ENCODE results near the gene RYR3. TPM values are rescaled to one million over a fixed set of nuclear protein-coding genes. Genes with fewer than 3 reads are reported as not detected.

The RYR3 gene
- total and polyA plus RNA-seq, 4 donors = 0.09 to 1.4 (median 0.47) TPM

GRCh38 chr15:33500432-33501195 is 189.8 kb downstream of the RYR3 start:
- DNase-seq (no peak), ATAC-seq (ENCODE audit: insufficient read depth, low FRiP score) (no peak)
- TF ChIP-seq CTCF (IDR thresholded peaks at IDR 0.05; ENCODE audit: control extremely low read depth, extremely low read depth) = no peak
- Histone ChIP-seq H3K9me3 (ENCODE audit: control insufficient read depth in 4 of 4, insufficient read depth in 3 of 4, low read length in 3 of 4) (peaks cover 0 to 2% (median under 1%) of the 10 kb centered on the region in 4 donors), H3K27ac (ENCODE audit: low read depth in 1 of 2, low read length in 1 of 2) (no peak overlapping the region), H3K9ac (ENCODE audit: insufficient read depth in 1 of 2, low read length in 2 of 2) (no peak overlapping the region), H3K4me1 (ENCODE audit: control insufficient read depth in 5 of 5, insufficient read depth in 5 of 5, low read length in 5 of 5) (no peaks in the 10 kb centered on the region), H3K36me3 (ENCODE audit: control insufficient read depth in 4 of 4, insufficient read depth in 4 of 4, low read length in 4 of 4) (no peaks in the 10 kb centered on the region), H3K4me3 (no peak overlapping the region), H3K27me3 (ENCODE audit: control insufficient read depth in 3 of 3, insufficient read depth in 3 of 3, low read length in 2 of 3) (no peaks in the 10 kb centered on the region)
- 61 to 71% methylated on average over 3 of the region's 3 CpGs for WGBS, 2 donors

GRCh38 chr15:33503681-33504080 is 192.9 kb downstream of the RYR3 start:
- no peaks in the 10 kb centered on the region for H3K4me1 ChIP-seq (ENCODE audit: control insufficient read depth in 5 of 5, insufficient read depth in 5 of 5, low read length in 5 of 5)
- no peak for ATAC-seq (ENCODE audit: insufficient read depth, low FRiP score)
- DNase-seq = no peak
- no peak overlapping the region for H3K4me3 ChIP-seq
- no peaks in the 10 kb centered on the region for H3K36me3 ChIP-seq (ENCODE audit: control insufficient read depth in 4 of 4, insufficient read depth in 4 of 4, low read length in 4 of 4)
- H3K9ac ChIP-seq (ENCODE audit: insufficient read depth in 1 of 2, low read length in 2 of 2) = no peak overlapping the region
- no peaks in the 10 kb centered on the region for H3K27me3 ChIP-seq (ENCODE audit: control insufficient read depth in 3 of 3, insufficient read depth in 3 of 3, low read length in 2 of 3)
- TF ChIP-seq CTCF (IDR thresholded peaks at IDR 0.05; ENCODE audit: control extremely low read depth, extremely low read depth) = no peak
- peaks cover 0 to 2% (median under 1%) of the 10 kb centered on the region in 4 donors for H3K9me3 ChIP-seq (ENCODE audit: control insufficient read depth in 4 of 4, insufficient read depth in 3 of 4, low read length in 3 of 4)
- 54 to 61% methylated on average over 5 of the region's 5 CpGs for WGBS, 2 donors
- no peak overlapping the region for H3K27ac ChIP-seq (ENCODE audit: low read depth in 1 of 2, low read length in 1 of 2)

- no peak for ATAC-seq (ENCODE audit: insufficient read depth, low FRiP score)
- Histone ChIP-seq H3K4me3 (no peak overlapping the region), H3K4me1 (ENCODE audit: control insufficient read depth in 5 of 5, insufficient read depth in 5 of 5, low read length in 5 of 5) (no peaks in the 10 kb centered on the region), H3K9me3 (ENCODE audit: control insufficient read depth in 4 of 4, insufficient read depth in 3 of 4, low read length in 3 of 4) (peaks cover 0 to 2% (median 0%) of the 10 kb centered on the region in 4 donors), H3K9ac (ENCODE audit: insufficient read depth in 1 of 2, low read length in 2 of 2) (no peak overlapping the region), H3K27me3 (ENCODE audit: control insufficient read depth in 3 of 3, insufficient read depth in 3 of 3, low read length in 2 of 3) (no peaks in the 10 kb centered on the region), H3K36me3 (ENCODE audit: control insufficient read depth in 4 of 4, insufficient read depth in 4 of 4, low read length in 4 of 4) (no peaks in the 10 kb centered on the region), H3K27ac (ENCODE audit: low read depth in 1 of 2, low read length in 1 of 2) (no peak overlapping the region)
- TF ChIP-seq CTCF (IDR thresholded peaks at IDR 0.05; ENCODE audit: control extremely low read depth, extremely low read depth) = no peak
- no peak for DNase-seq
- 45 to 79% methylated on average over 1 of the region's 1 CpG for WGBS, 2 donors
Measured at GRCh38 chr15:33506781-33507296, 196.1 kb downstream of the RYR3 start.

Measured in lung (tissue), 12 donors.